ENCODE data around the gene LEKR1. TPM values are rescaled to one million over a fixed set of nuclear protein-coding genes. Genes with fewer than 3 reads are reported as not detected.

The LEKR1 gene
- total RNA-seq, 2 donors from 2014 or later, result 1.0 to 1.1 TPM

DNA sequence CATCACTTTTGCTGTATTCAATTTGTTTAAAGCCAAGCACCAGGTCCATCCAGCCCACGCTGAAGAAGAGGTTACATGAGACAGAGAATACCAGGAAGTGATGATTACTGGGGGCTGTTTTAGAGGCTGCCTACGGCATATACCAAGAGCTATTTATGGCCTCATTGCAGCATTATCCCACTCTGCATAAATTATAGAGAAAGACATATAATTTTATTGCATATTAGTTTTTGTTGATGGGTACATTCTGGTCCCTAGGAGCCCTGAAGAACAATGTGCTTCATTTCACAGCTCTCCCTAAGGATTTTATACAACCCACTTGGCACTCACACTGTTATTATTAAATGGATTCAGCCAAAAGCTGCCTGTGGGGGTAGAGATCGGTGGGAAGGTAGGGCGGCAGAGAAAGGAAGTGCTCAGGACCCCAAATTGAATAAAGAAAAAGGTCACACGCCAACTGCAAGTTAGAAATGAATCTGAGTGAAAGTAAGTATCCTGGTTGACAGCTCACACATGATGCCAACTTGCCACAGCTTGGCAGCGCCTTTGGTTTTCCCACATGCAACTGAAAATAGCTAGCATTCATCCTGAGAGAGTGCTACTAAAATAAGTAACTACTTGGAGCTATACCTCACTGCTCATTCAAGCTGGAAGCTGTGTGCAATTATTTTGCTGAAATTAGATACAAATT, 260.1 kb downstream of the LEKR1 start:
- H3K36me3 Mint-ChIP-seq, result peaks cover 12 to 13% of the 10 kb centered on the region in 2 donors
- no peak for ATAC-seq
- H3K27ac Mint-ChIP-seq, result no peak overlapping the region

DNA sequence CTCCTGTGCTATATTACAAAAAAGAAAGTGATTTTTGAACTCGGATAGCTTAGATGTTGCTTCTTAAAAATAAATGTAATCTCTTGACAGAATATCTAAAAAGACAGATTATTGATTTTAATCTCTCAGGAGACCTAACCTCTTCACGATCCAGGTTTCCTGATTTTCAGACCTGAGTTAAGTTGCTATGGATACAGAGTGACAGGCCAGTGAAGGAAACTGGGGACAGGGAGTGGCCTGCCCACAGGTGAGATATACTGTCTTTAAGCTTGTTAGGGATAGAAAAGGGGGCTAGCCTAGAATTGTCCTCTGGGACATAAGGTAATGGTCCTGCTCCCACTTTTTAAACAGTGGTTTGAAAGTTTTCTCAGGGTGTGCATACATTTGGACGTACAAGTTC, 260.6 kb downstream of the LEKR1 start:
- ATAC-seq (no peak), DNase-seq (ENCODE audit: low spot score in 2 of 2) (no peak)
- Mint-ChIP-seq H3K9me3 (peaks cover 4 to 11% of the 10 kb centered on the region in 2 donors), H3K27ac (no peak overlapping the region), H3K36me3 (peaks cover 12 to 13% of the 10 kb centered on the region in 2 donors)

More for the DNA sequence above, 260.1 kb downstream of the LEKR1 start:
- H3K9me3 Mint-ChIP-seq, result peaks cover 4 to 11% of the 10 kb centered on the region in 2 donors
- DNase-seq (ENCODE audit: low spot score in 2 of 2), result no peak

DNA sequence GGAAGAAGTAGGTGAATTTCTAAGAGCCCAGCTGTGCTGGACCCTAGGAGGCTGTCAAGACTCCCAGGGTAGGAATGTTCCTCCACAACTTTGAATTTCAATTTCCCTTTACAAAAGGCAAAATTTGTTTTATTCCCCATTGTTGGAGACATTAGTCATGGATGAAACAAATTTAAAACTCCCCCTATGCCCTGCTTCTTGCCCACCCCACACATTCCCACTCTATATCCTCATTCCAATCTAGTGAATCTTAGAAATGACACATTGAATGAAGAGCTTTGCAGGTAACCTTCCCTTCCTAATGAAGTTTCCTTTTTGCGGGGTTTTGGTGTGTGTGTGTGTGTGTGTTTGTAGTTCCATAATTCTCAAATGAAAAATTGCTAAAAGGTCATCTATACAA, 261.2 kb downstream of the LEKR1 start:
- ATAC-seq, result no peak
- peaks cover 12 to 13% of the 10 kb centered on the region in 2 donors for H3K36me3 Mint-ChIP-seq
- DNase-seq (ENCODE audit: low spot score in 2 of 2), result no peak
- H3K27ac Mint-ChIP-seq, result peak overlapping the region in 1 of 2 donors; percentile 98
- H3K9me3 Mint-ChIP-seq, result peaks cover 4 to 11% of the 10 kb centered on the region in 2 donors

DNA sequence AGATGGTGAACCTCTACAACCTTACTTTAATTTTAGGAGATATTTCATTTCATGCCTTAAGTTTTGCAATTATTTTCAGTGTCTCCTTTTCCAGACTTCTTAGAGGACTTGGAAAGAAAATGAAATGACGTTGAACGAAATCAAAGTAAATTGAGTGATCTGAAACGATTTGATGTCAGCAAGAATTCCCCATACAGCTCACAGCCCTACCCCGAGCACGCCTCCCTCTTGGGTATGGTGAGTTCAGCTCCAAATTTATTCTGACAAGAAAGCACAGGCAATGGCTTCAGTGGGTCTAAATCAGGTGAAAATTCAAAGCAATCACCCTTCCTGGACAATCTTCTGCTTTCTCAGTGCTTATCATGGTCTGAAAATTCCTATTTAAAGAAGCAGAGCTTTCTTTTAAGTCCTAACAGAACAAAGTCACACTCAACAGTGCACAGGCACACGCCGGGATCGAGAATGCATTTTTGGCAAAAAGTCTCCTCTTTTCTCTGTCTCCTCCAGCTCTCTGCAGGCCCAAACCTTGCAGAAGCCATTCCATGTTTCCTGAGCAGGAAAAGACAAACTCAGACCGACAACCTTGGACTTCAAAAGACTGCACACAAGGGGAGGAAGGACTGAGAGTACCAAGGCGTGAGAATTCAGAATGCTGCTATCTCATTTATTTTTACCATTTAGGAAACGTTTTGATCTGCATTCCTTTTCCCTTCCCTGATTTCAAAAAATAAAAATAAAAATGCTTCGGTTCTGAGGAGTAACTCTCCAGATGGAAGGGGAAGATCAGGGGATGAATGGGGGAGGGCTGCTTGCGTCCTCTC, 261.8 kb downstream of the LEKR1 start:
- H3K27ac Mint-ChIP-seq, result peak overlapping the region; percentile 88 to 98
- H3K36me3 Mint-ChIP-seq, result peaks cover 12 to 13% of the 10 kb centered on the region in 2 donors
- peaks cover 4 to 11% of the 10 kb centered on the region in 2 donors for H3K9me3 Mint-ChIP-seq
- ATAC-seq (no peak), DNase-seq (ENCODE audit: low spot score in 2 of 2) (no peak)

DNA sequence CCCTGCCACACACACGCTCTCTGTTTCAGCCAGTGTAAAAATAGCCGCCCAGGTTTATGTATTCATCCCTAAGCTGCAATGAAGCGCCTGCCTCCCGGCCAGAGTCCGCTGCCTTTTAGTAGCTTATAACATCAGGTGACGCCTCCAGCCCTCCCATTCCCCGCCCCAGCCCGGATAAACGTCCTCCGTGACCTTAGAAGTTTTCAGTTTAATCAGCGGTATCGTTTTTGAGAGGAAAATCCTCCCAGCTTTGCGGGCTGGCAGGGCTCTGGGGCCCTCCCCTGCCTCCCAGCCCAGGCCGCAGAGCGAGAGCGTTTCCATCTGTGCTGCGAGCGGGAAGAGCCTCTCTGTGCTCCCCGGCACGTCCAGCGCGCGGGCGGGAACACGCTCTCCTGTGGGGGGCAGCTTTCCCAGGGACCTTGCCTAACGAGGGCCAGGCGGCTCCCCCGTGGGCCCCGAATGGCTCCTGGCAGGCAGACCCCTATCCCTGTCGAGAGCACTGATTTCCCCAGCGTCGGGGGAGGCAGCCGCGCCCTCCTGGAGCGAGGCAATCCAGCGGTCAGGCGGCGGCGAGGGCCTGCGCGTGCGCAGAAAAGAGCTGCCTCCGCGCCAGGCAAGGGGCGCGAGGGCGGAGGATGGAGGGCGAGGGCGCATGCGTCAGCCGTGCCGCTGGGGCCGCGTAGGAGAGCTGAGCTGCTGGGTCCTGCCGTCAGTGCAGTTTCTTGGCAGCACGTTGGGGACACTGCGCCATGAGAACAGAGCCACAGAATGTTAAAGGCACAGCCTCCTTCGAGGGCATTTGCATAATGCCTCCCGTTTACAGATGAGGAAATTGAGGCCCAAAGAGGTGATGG, 262.7 kb downstream of the LEKR1 start:
- ATAC-seq (peak; percentile 79 to 86), DNase-seq (ENCODE audit: low spot score in 2 of 2) (peak; percentile 94 to 96)
- H3K27ac Mint-ChIP-seq, result peak overlapping the region; percentile 88 to 98
- peaks cover 12 to 13% of the 10 kb centered on the region in 2 donors for H3K36me3 Mint-ChIP-seq
- H3K9me3 Mint-ChIP-seq, result peaks cover 4 to 11% of the 10 kb centered on the region in 2 donors

DNA sequence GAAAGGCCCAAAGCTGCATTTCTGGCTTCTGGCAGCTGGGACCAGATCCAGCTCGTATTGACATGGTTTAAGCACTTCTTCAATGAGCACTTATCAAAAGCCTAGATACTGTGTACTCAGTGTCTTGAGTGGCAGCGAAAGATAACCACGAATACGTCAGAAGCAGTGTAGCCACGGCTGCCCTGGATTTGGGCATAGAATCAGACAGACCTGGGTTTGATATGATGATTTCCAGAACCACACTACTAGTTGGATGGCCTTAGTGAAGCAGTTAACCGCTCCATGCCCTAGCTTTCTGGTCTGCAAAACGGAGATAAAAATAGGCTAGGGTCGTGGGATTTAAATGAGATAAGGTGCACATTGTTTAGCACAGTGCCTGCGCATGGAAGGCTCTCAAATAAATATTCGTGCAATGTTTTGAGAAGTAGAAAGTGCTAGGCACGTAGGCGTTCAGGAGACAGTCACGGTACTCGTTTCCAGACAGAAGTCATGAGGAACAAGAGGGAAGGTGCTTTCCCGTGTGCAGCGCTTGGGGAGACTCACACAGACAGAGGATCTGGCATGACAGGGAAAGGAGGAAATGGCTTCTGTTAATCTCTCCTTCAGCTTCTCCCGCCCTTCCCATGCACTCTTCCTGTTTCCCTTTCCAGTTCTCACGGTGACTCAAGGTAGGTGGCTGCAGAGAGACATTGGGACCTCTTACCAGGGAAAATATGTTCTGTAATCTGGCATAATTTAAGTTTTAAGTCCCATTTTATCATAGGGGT, 263.5 kb downstream of the LEKR1 start:
- Mint-ChIP-seq H3K9me3 (peaks cover 4 to 11% of the 10 kb centered on the region in 2 donors), H3K36me3 (peaks cover 12 to 17% of the 10 kb centered on the region in 2 donors), H3K27ac (peak overlapping the region; percentile 88 to 98)
- ATAC-seq (peak; percentile 27 to 39), DNase-seq (ENCODE audit: low spot score in 2 of 2) (peak in 1 of 2 donors; percentile 68)

DNA sequence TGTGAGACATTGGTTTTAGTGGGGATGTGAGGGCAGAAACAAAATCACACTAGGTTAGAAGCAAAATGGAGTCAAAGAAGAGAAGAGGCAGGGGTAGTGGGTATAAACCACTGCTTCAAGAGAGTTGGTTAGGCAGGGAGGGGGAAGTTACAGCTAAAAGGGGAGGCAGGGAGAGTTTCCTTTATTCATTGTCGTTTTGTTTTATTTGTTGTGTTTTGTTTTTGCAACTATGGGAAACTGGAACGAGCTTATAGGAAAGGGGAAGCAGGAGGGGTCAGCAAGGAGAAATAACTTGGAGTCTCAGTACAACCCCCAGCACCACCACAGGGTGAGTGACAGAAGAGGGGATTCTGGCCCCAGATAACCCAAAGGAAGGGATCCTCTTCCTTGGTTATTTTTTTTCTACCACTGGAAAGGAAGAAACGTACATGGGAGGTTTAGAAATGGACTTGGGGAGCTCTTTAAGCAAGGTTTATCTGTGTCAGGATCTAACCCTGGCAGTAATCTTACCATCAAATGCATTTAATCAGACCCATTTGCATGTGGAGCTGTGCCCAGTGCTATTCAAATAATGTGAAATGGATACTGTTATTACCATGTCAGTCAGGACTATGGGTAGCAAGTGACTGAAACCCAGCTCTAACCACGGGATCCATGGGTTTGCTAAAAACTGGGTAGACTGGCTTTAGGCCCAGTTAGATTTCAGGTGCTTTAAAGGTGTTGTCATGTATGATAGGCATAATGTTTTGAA, 265.1 kb downstream of the LEKR1 start:
- peaks cover 4 to 11% of the 10 kb centered on the region in 2 donors for H3K9me3 Mint-ChIP-seq

DNA sequence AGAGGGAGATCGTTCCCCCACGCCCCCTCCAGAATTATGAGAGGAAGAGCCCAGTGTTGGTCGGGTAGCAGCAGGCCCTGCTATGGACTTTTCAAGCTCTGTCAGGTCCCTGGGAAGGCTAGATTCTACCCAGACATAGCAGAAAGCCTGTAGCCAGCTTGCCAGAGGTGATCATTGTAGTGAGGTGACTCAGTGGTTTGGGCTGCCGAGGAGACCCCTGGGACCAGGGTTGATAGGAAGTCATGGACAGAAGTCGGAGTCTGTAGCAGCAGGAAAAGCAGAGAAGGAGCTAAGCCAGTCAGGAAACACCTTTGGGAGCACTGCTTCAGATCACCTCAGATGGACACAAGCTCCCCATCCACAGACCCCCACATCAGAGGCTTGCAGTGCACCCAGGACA, 266.1 kb downstream of the LEKR1 start:
- ATAC-seq (no peak), DNase-seq (ENCODE audit: low spot score in 2 of 2) (no peak)
- Mint-ChIP-seq H3K36me3 (peaks cover 12 to 23% of the 10 kb centered on the region in 2 donors), H3K27ac (peak overlapping the region; percentile 32 to 47), H3K9me3 (peaks cover 4 to 11% of the 10 kb centered on the region in 2 donors)

More for the DNA sequence above, 265.1 kb downstream of the LEKR1 start:
- Mint-ChIP-seq H3K27ac (peak overlapping the region in 1 of 2 donors; percentile 98), H3K36me3 (peaks cover 12 to 23% of the 10 kb centered on the region in 2 donors)
- no peak for DNase-seq (ENCODE audit: low spot score in 2 of 2)
- no peak for ATAC-seq

DNA sequence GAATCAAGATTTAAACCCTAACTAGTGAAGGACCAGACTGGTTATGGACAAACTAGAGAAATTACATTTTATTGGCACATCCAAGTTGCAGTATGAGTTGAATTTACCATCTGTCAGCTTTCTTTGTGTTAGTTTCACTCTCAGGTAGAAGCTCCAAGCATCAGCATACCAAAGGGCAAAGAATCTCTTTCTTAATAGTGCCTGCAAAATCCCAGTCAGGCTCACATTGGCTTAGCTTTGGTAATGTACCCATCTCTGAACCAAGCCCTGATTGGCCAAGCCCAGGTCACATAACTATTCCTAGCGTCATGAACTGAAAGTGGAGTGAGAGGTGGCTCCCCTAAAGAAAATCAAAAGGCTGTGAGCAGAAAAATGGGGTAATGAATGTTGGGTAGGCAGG, 266.9 kb downstream of the LEKR1 start:
- H3K36me3 Mint-ChIP-seq, result peaks cover 12 to 23% of the 10 kb centered on the region in 2 donors
- ATAC-seq (peak; percentile 26 to 35), DNase-seq (ENCODE audit: low spot score in 2 of 2) (no peak)
- H3K9me3 Mint-ChIP-seq, result peaks cover 4 to 11% of the 10 kb centered on the region in 2 donors
- H3K27ac Mint-ChIP-seq, result peak overlapping the region; percentile 15 to 32

DNA sequence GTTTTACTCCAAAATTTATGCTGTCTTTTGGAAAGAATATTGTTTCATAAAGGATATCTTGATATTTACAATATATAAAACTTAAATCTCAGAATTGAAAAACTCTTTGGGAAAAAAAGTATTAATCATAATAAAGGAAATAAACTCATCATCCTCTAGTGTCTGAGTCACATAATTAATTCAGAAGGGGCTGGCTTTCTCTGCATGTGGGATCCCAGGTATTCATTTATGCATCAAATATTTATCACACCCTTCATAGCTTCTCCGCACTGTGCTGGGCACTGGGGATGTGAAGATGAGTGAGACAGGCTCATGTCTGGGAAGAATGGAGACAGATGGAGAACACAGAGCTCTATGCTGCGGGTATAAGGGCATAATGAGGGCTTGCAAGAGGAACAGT, 268.1 kb downstream of the LEKR1 start:
- peaks cover 12 to 30% of the 10 kb centered on the region in 2 donors for H3K36me3 Mint-ChIP-seq

DNA sequence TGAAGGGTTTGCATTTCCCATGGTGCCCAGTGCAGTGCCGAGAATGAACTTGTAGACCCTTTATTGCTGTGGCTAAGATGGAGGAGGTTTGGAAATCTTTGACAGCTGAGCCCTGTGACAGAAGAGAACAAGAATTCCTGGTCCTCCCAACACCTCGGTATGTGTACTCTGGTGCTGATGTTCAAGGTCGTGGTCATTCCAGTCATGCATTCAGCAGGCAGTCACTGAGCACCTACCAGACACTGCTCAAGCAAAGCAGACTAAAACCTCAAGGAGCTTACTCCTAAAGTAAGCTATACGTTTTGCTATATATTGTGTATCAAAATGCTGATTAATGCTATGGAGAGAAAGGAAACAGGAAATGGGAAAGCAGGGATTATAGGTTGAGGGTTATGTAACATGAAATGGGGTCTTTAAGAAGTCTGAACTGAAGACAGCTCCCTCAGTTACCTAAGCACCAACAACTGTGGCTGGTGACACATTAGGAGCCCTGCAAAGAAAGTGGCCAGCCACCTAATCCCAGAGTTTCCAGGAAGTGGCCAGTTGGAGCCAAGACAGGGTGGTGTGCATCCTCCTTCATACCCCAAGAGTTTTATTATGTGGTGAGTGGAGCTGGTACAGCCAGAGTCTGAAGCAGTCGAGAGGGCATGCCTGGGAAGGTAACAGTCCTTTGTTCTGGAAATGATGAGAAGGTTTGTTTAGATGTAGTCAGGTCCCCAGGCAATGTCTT, 268.8 kb downstream of the LEKR1 start:
- ATAC-seq, result no peak
- Mint-ChIP-seq H3K36me3 (peaks cover 12 to 32% of the 10 kb centered on the region in 2 donors), H3K9me3 (peaks cover 4 to 11% of the 10 kb centered on the region in 2 donors)

More for the DNA sequence above, 268.1 kb downstream of the LEKR1 start:
- peaks cover 4 to 11% of the 10 kb centered on the region in 2 donors for H3K9me3 Mint-ChIP-seq
- ATAC-seq (no peak), DNase-seq (ENCODE audit: low spot score in 2 of 2) (no peak)
- H3K27ac Mint-ChIP-seq, result no peak overlapping the region

More for the DNA sequence above, 268.8 kb downstream of the LEKR1 start:
- no peak for DNase-seq (ENCODE audit: low spot score in 2 of 2)
- no peak overlapping the region for H3K27ac Mint-ChIP-seq

Measured in activated naive CD4-positive, alpha-beta T cell treated with anti-CD3 and anti-CD28 coated beads, Interleukin-2, amount 50 U/mL, for 72 hours (primary cell).